ENCODE data around the gene DENND5B. TPM values are rescaled to one million over a fixed set of nuclear protein-coding genes. Genes with fewer than 3 reads are reported as not detected.

The DENND5B gene
- total RNA-seq, 1 experiment from 2014 or later: 9.2 TPM

DNA sequence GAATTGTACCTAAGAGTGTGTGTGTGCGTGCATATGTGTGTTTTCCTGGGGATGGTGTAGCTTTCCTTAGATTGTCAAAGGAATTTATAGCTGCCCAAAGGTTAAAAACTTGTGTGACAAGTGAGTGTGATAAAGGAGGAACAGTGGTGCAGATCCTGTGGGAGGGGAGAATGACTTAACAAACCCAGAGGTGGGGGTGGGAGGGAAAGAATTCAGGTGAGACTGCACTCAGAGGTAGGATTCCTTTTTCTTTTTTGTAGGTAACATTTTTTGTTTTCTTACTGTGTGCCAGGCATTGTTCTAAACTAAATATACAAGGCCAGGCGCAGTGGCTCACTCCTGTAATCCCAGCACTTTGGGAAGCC, 219.7 kb downstream of the DENND5B start:
- Histone ChIP-seq H3K36me3 (ENCODE audit: low read depth) (no peaks in the 10 kb centered on the region), H3K79me2 (ENCODE audit: low read depth) (no peaks in the 10 kb centered on the region), H4K20me1 (ENCODE audit: insufficient read depth) (no peaks in the 10 kb centered on the region), H3F3A (ENCODE audit: insufficient read depth, low read depth) (peaks cover 26% of the 10 kb centered on the region), H3K27ac (peak overlapping the region; percentile 78), H3K27me3 (ENCODE audit: insufficient read depth, low read depth) (no peaks in the 10 kb centered on the region), H2AFZ (peak overlapping the region; percentile 87; the same call in 1 of the 2 replicates), H3K4me3 (peak overlapping the region; percentile 49; the same call in 1 of the 2 replicates), H3K4me1 (replicated peaks; ENCODE audit: insufficient read depth) (peaks cover 31% of the 10 kb centered on the region), H3K9me2 (ENCODE audit: insufficient read depth) (no peaks in the 10 kb centered on the region), H3K4me2 (peak overlapping the region; percentile 67), H3K9me3 (ENCODE audit: insufficient read depth, low read depth) (no peaks in the 10 kb centered on the region)
- BruUV-seq (replicated peaks): no TSS peak
- peak; percentile 60 to 65 for DNase-seq
- ChIA-PET CTCF (interaction anchor here (0.7 to 1.3 kb wide), 2 partner anchors 31 to 114 kb away, joined by 3 to 7 read pairs; no protein-coding TSS in a partner anchor), POLR2A (ENCODE audit: unreplicated experiment) (interaction anchor here (0.6 to 1.3 kb wide), 5 partner anchors 9 to 49 kb away, joined by 3 to 15 read pairs (median 6); partner anchors contain the start of gene SINHCAF)
- TF ChIP-seq EZH2 (IDR thresholded peaks at IDR 0.05; ENCODE audit: low read depth): no peak
- intact Hi-C loops (cut with micrococcal nuclease; ENCODE audit: unreplicated experiment): loop anchor here (5.0 kb wide), 2 partner anchors 736 to 1066 kb away; partner anchors contain the start of gene BICD1

DNA sequence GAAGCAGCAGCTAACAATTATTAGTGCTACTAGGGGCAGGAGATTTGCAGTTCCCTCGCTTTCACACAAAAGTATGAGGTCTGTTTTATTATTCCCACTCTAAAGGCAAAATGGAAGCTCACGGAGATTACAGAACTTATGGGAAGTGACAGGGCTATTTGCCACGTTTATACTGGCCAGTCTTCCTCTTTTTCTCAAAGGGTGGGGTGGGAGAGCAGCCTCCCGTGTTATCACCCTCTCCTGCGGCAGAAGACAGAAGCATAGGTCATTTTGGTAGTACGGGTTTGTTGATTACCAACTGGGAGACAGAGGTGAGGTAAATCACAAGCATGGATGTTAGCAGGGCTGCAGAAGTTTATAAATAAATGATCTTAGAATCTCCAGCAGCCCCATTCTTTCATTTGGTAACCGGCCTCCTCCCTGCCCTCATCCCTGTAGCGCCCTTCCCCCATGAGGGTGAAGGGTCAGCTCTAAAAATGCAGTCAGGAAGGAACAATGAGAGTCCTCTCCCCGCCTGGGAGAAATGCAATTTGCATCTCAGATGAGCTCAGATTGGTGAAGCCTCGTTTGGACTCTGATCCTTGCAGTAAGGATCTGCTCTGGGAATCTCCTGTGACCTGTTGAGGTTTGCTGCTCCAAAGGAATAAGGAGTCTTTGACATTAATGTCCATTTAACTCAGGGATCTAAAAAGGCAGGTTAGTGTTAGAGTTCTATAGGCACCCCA, 220.2 kb downstream of the DENND5B start:
- Histone ChIP-seq H3K9me2 (ENCODE audit: insufficient read depth) (no peaks in the 10 kb centered on the region), H3K27ac (peak overlapping the region; percentile 78), H2AFZ (peak overlapping the region; percentile 87), H3K27me3 (ENCODE audit: insufficient read depth, low read depth) (no peaks in the 10 kb centered on the region), H3K9me3 (ENCODE audit: insufficient read depth, low read depth) (no peaks in the 10 kb centered on the region), H3K4me2 (peak overlapping the region; percentile 67), H3F3A (ENCODE audit: insufficient read depth, low read depth) (peaks cover 26% of the 10 kb centered on the region), H3K36me3 (ENCODE audit: low read depth) (no peaks in the 10 kb centered on the region), H4K20me1 (ENCODE audit: insufficient read depth) (no peaks in the 10 kb centered on the region), H3K79me2 (ENCODE audit: low read depth) (no peaks in the 10 kb centered on the region), H3K4me1 (replicated peaks; ENCODE audit: insufficient read depth) (peaks cover 31% of the 10 kb centered on the region), H3K4me3 (peak overlapping the region; percentile 49; the same call in 1 of the 2 replicates)
- DNase-seq: peak; percentile 50 to 59
- TF ChIP-seq EZH2 (IDR thresholded peaks at IDR 0.05; ENCODE audit: low read depth): no peak
- TF ChIP-seq, protein P1, sequence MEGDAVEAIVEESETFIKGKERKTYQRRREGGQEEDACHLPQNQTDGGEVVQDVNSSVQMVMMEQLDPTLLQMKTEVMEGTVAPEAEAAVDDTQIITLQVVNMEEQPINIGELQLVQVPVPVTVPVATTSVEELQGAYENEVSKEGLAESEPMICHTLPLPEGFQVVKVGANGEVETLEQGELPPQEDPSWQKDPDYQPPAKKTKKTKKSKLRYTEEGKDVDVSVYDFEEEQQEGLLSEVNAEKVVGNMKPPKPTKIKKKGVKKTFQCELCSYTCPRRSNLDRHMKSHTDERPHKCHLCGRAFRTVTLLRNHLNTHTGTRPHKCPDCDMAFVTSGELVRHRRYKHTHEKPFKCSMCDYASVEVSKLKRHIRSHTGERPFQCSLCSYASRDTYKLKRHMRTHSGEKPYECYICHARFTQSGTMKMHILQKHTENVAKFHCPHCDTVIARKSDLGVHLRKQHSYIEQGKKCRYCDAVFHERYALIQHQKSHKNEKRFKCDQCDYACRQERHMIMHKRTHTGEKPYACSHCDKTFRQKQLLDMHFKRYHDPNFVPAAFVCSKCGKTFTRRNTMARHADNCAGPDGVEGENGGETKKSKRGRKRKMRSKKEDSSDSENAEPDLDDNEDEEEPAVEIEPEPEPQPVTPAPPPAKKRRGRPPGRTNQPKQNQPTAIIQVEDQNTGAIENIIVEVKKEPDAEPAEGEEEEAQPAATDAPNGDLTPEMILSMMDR (conservative IDR thresholded peaks at IDR 0.05): no peak
- CTCF ChIA-PET: interaction anchor here (0.7 to 1.3 kb wide), 2 partner anchors 32 to 114 kb away, joined by 3 to 7 read pairs; no protein-coding TSS in a partner anchor
- POLR2A ChIA-PET (ENCODE audit: unreplicated experiment): interaction anchor here (0.5 to 1.3 kb wide), 7 partner anchors 8 to 1127 kb away, joined by 3 to 15 read pairs (median 4); partner anchors contain the start of gene SINHCAF
- intact Hi-C loops (cut with micrococcal nuclease; ENCODE audit: unreplicated experiment): loop anchor here (1.0 to 5.0 kb wide), 4 partner anchors 30 to 1067 kb away; partner anchors contain the start of genes BICD1 and SINHCAF
- TSS peak; percentile 95 for BruUV-seq (replicated peaks)

DNA sequence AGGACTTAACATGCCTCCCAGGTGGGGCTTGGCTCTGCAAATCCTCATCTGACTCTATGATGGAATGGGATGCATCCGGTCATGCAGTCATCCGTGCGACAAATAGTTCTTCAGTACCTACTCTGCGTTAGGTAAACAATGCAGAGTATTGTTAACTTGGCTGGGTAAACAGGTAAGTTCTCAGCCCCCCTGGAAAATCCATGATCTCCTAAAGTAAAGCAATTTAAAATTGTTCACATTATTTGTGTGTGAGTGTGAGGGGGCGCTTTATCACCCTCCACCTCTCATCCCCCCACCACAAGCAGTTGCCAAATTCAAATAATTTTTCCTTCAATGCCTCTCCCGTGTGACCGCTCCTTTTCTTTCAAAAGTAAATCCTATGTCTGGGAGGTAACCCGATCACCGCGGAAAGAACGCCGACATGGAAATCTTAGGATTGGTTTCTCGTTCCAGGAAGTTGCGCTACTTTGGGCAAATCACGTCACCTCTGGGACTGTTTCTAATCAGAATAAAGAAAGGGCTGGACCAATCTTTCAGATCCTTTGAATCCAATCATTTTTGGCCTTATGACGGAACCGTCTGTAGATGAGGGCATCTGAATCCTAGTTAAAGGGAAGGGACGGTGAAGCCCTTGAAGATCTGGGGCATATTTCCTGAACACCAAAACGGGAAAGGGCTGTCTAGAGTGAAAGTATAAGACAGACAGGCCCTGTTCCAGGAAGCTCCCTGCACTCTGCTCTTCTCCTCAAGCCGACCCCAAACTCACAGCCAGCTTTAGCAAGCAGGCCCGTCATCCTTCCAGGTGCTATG, 221.0 kb downstream of the DENND5B start:
- Histone ChIP-seq H2AFZ (peak overlapping the region; percentile 87), H3K4me2 (peak overlapping the region; percentile 67)
- POLR2A ChIA-PET (ENCODE audit: unreplicated experiment): interaction anchor here (0.5 to 1.3 kb wide), 4 partner anchors 17 to 1128 kb away, joined by 3 to 15 read pairs (median 6); partner anchors contain the start of gene SINHCAF

More for the DNA sequence above, 221.0 kb downstream of the DENND5B start:
- CTCF ChIA-PET: no interaction called here
- Histone ChIP-seq H3K27ac (peak overlapping the region; percentile 78), H3K36me3 (ENCODE audit: low read depth) (no peaks in the 10 kb centered on the region), H3K4me3 (peak overlapping the region; percentile 49; the same call in 1 of the 2 replicates), H3K79me2 (ENCODE audit: low read depth) (no peaks in the 10 kb centered on the region), H3K4me1 (replicated peaks; ENCODE audit: insufficient read depth) (peaks cover 31% of the 10 kb centered on the region), H3K9me3 (ENCODE audit: insufficient read depth, low read depth) (no peaks in the 10 kb centered on the region), H3K9me2 (ENCODE audit: insufficient read depth) (no peaks in the 10 kb centered on the region), H3F3A (ENCODE audit: insufficient read depth, low read depth) (peaks cover 26% of the 10 kb centered on the region), H3K27me3 (ENCODE audit: insufficient read depth, low read depth) (no peaks in the 10 kb centered on the region), H4K20me1 (ENCODE audit: insufficient read depth) (no peaks in the 10 kb centered on the region)
- peak; percentile 83 to 84 for DNase-seq
- no TSS peak for BruUV-seq (replicated peaks)
- no peak for TF ChIP-seq EZH2 (IDR thresholded peaks at IDR 0.05; ENCODE audit: low read depth)
- TF ChIP-seq, protein P1 (conservative IDR thresholded peaks at IDR 0.05): no peak
- intact Hi-C loops (cut with micrococcal nuclease; ENCODE audit: unreplicated experiment): loop anchor here (1.0 to 5.0 kb wide), 4 partner anchors 30 to 1067 kb away; partner anchors contain the start of genes BICD1 and SINHCAF
